CD4-positive, alpha-beta T cell treated with Interferon gamma for 1 hour (primary cell): Measurements from ENCODE around the gene FRA10AC1.
"Not testable (repeated sequence)": the region's sequence is repeated elsewhere in the genome, so short reads cannot be mapped to it uniquely, and the experiment has no call there.

Source experiments
- DNase-seq: peaks from one replicate; pipeline ENCODE4 v3.0.0-alpha.2; 2020

The FRA10AC1 gene

GRCh38 chr10:93701866-93702209, 554 bp downstream of the FRA10AC1 start:
- DNase-seq = no peak

DNA sequence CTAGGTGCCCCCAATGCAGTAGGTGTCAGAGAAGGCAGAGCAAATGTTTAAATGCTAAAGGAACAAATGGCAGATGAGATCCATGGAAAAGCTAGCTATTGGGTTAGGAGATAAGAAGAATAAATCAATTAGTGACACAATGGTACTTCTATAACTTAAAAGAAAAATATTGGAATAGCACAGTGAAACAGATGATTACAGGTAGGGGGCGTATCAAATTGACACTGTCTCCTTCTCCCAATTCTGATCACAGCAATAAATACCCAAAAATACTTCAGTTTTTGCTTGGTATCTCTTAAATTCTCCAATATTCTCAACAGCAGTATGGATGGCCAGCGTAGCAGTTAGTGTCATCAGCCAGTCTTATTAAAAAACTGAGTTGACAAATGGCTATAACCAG, 5.2 kb downstream of the FRA10AC1 start:
- no peak for DNase-seq

DNA sequence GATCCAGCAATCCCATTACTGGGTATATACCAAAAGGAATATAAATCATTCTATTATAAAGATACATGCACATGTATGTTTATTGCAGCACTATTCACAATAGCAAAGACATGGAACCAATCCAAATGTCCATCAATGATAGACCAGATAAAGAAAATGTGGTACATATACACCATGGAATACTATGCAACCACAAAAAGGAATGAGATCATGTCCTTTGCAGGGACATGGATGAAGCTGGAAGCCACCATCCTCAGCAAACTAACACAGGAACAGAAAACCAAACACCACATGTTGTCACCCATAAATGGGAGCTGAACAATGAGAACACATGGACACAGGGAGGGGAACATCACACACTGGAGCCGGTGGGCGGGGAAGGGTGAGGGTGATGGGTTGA, 5.8 kb downstream of the FRA10AC1 start:
- not testable (repeated sequence) for DNase-seq

DNA sequence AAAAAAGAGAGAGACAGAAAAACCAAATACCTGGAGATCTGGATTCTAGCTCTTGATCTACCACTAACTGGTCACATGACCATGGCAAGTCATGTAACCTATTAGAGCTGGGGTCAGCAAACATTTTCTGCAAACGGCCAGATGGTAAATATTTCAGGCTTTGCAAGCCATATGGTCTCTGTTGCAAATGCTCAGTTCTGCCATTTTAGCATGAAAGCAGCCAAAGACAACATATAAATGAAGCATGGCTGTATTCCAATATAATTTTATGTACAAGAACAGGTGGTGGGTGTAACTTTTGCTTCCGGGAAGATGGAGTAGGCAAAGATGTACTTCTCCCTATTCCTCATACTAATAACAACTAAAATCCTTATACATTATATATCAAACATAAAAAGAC, 6.7 kb downstream of the FRA10AC1 start:
- no peak for DNase-seq

DNA sequence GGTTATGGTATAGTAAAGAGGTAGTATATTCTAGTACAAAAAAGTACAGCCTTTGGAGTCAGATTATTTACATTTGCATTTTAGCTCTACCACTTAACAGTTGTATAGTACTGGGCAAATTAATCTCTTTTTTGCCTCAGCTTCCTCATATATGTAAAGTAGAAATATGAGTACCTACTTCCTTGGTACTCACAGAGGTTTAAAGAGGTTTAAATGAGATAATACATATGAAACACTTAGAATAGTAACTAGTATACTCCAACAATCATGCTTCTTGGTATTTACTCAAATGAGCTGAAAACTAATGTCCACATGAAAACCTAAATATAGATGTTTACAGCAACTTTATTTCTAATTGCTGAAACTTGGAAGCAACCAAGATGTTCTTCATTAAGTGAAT, 14.7 kb downstream of the FRA10AC1 start:
- no peak for DNase-seq

GRCh38 chr10:93680412-93681047, 21.9 kb downstream of the FRA10AC1 start:
- no peak for DNase-seq

DNA sequence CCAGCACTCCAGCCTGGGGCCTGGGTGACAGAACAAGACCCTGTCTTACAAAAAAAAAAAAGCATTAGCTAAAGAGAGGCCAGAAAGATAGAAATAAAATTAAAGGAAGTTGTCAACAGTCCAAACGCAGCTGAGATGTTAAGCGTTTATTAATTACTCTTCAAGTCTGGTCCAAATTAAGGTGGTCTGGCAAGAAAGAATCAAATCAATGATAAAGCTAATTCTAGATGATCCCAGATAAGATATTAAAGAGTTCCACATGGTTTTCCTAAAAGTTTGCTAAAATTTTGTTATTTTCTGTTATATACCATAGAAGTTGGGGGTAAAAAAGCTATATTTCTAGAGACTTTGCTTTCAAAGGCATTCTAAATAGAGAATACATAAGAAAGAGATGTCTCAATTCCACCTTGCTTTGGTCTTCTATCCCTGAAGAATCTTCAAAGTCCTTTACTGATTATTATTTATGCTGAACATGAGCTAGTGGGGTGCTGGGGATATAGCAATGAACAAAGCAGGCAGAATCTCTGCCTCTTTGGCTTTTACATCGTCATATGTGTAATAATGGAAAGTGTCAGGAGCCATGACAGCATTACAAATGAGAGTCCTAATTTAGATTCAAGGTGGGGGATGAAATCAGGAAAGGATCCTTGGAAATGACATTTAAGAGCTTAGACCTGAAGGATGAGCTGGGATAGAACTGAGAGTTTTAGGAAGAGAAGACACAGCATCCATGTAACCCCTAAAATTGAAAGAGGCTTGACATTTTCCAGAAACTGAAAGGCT, 23.4 kb downstream of the FRA10AC1 start:
- no peak for DNase-seq

GRCh38 chr10:93678386-93678785, 24.0 kb downstream of the FRA10AC1 start:
- no peak for DNase-seq

DNA sequence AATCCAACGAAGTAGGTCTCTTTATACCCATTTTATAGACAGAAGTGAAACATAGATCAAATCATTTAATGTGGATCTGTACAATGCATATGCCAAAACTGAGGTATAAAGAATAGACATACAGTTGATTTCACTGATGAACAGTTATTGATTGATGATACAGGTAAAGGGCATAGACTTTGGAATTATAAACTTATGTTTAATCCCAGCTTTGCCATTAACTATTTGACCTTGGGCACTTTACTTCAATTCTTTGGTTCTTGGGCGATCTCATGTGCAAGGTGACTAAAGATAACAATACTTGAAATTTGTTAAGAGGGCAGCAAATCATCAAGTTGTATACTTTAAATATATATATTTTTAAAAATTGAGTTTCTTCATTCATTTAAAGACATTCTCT, 28.6 kb downstream of the FRA10AC1 start:
- no peak for DNase-seq

DNA sequence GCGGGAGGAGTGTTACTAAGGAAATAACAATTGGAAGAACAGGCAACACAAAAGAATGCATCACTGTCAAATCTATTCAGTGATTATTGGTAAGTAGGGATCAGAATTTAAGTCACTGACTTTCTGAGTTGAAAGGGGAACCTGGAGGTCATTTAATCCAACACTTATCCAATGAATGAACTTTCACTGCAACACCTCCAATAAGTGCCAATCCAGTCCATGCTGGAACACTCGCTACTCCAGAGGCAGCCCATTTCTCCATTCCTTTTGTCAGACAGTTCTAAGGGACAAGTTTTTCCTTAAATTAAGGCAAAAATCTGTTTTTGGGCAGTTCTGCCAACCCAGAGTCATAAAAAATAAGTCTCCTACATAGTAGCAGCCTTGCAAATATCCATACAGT, 29.5 kb downstream of the FRA10AC1 start:
- no peak for DNase-seq

DNA sequence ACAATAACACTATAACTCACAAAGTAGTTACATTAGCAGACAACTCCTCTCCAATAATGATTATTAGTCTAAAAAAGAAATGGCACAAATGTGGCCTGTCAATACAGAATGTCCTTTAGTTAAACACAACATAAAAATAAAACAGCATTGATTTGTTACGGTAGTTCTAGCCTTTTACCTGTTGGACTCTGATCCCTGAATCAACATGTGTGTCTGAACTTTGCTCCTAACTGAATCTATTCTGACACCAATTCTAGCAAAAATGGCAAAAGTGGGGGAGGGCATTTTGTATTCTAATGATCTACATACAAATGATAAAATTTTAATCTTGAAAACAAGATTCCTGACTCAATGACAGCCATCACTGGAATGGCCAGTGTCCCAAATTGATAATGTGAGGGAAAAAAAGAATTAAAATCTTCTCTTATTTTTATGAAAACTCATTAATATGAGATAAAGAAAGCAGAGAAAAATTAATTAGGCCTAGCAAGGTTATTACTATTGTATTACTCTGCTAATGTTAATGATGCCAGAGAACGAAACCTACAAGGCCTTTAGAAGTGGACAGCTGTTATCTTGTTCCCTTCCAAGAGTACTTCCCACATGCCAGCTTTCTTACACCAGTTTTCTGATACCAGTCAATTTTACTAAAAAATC, 30.2 kb downstream of the FRA10AC1 start:
- no peak for DNase-seq

DNA sequence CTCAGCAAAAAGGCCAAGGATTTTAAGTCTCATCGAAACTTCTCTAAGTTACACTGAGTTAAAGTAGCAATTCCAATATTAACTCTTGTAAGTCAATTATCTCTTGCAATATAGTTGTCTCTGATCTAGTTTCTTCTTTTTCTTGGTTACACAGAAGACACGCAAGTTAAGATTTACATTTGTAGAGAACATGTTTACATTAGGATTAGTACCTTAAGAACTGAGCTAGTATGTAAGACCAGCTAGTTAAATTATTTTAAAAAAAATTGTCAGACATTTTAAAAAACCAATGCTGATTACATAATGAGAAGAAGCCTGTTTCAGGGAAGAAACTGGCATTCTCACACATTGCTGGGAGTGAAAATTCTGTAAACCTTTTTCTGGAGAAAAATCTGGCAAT, 31.4 kb downstream of the FRA10AC1 start:
- DNase-seq = no peak

DNA sequence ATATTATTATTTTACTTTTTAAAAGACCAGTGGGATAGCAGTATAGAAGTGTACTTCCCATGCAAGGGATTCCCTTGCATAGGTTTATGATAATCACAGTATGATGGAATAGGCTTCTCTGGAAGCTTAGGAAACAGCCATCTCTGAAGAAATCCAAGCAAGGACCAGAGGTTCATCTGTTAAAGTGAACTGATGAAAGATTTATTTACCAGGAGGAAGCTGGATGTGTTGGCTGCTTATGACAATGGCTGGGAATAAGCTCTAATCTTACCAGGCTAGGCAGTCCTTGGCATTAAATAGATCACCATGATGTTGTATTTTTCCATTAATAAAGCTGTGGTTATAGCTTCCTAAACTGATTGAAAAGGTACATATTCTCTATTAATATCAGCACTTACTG, 32.0 kb downstream of the FRA10AC1 start:
- DNase-seq = no peak

DNA sequence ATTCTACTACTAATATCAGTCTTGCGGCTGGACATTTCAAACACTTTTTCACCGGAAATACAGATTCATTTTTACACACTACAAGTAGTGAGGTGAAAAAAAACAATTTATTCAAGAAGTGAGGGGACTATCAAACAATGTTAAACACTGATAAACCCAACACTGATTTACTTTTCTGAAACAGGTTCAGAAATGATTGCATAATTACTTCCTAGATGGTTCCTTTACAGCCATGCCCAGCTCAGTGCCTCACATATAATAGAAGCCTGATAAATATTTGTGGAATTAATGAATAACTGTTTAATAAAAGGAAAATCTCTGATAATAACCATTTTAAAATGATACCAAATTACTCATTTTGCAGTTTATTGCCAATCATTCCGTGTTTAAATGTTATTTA, 34.6 kb downstream of the FRA10AC1 start:
- no peak for DNase-seq

DNA sequence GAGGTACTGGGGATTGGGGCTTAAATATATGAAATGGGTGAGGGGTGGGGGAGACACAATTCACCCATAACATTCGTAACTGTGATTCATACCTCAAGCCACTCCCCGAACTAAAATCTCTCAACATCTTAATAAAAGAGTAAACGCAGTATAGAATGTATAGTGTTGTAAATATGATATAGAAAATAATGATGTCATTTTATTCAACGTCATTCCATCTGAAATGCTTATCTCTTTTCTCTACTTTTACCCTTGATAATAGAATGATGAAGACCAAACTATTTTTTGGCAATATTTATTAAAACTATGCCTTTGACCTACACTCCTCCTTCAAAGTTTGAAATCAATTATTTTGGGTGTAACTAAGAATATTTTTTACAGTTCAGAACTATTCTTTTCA, 36.4 kb downstream of the FRA10AC1 start:
- DNase-seq = no peak

DNA sequence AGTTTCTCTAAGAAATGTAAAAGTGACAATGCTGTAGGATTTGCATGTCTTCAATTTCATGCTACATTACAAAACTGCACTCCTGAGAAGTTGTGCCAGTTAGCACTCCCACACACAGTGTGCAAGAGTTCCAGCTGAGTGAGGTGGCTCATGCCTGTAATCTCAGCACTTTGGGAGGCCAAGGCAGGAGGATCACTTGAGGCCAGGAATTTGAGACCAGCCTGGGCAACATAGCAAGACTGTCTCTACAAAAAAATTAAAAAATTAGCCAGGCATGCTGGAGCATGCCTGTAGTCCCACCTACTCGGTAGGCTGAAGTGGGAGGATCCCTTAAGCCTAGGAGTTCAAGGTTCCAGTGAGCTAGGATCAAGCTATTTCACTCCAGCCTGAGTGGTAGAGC, 44.6 kb downstream of the FRA10AC1 start:
- no peak for DNase-seq

GRCh38 chr10:93656155-93656554, 46.2 kb downstream of the FRA10AC1 start:
- DNase-seq = no peak

GRCh38 chr10:93654201-93654600, 48.2 kb downstream of the FRA10AC1 start:
- no peak for DNase-seq

- DNase-seq = no peak
Measured at GRCh38 chr10:93652857-93653256, 49.5 kb downstream of the FRA10AC1 start.

DNA sequence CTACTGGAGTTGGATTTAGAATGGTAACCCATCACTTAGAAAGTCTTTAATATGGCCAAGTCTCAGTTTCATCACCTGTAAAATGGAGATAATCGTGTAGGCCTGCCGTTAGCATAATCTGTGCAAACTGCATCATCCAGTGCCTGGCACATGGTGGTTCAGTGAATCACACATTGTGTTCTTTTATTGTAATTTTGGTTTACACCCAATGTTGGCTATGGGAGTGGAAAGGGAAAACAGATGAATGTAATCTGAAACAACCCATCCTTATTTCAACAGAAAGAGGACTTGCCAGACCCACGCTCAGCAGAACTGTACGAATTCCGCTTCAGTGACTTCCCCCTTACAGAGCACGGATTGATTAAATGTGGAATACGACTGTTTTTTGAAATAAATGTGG, 62.6 kb downstream of the FRA10AC1 start:
- no peak for DNase-seq

DNA sequence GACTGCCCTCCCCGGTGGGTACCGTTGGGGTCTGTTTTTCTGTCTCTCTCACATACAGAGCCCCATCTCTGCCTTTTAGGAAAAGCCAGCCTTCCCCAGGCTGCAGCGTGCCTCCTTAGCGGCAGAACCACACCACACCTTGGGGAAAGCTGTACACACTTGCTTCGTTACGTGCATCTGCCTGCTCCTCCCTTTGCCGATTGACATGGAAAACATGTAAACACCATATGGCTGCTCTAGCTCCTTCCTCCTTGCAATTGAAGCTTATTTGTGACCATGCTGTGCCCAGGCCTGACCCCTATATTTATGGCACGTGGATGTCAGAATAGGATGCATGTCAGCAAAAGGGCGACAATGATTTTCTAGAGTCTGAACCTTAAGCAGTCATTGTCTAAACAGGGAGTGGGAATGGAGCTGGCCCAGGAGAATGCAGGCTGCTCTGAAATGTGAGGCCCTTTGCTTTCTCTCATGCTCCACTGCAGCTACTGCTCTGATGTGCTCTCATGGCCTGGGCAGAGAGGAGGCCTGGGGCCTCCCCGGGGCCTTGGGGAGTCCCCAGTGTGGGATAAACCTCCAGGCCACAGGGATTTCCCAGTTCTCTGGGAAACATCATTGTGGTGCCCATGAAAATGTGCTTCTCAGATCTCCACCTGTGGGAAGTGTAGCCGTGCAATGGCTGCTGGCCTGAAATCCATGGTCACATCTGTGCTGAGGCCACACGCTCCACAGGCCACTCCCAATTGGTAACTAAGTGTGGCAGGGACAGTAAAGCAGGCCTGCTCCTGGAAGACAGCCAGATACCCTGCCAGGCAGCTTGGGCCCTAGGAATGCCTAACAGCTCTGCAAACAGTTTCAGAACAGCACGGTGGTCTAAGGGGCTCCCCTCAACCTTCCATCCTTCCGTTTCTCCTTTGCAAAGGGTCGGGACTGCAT, 71.5 kb downstream of the FRA10AC1 start:
- DNase-seq = no peak

DNA sequence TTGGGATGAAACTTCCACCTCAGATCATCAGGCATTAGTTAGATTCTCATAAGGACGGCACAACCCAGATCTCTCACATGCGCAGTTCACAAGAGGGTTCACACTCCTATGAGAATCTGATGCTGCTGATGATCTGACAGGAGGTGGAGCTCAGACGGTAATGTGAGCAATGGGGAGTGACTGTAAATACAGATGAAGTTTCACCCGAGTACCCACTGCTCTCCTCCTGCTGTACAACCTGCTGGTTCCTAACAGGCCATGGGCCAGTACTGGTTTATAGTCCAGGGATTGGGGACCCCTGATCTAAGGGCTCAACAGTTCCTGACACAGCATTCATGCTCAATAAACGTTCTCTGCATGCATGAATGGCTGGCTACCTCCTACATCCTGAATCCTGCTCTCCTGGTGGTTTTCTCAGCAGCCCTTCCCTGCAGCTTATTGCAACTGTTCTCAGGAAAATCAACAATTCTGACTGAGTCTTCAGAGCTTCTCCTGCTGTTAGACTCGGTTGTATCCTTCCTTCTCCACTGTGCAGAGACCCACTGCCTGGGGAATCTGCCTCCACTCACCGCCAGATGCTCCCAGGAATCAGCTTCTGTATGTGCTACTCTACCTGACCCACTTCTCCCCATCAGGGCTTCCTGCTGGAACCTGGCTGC, 72.6 kb downstream of the FRA10AC1 start:
- no peak for DNase-seq

DNA sequence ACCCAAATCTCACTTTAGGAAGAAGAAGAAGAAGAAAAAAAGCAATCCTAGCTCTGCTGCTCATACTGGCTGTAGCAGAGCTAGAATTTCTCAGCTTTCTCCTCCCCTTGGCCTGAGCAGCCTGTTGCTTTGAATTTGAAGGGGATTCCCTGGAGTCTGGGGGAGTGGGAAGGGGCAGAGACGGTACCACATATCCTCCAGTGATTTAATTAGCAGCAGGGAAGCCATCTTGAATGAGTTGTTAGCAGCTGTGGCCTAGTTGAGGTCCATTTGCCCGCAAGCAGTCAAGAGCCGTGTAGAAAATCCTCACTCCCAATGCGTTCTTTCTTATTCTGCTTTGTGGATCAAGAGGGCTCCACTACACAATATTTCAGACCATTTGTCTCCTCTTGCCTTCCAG, 73.5 kb downstream of the FRA10AC1 start:
- DNase-seq = no peak
